ENCODE data around the gene CD84. TPM values are rescaled to one million over a fixed set of nuclear protein-coding genes. Genes with fewer than 3 reads are reported as not detected.

The CD84 gene
- total and polyA plus RNA-seq, 2 donors: 5.9 to 10.1 TPM

GRCh38 chr1:160615660-160616059 lies 36.4 kb upstream of the CD84 start:
- WGBS: over 99% methylated on average over 2 of the region's 2 CpGs
- Histone ChIP-seq H3K36me3 (ENCODE audit: control insufficient read depth in 2 of 2, insufficient read depth in 2 of 2, low read length in 1 of 2) (peaks cover 67 to 76% of the 10 kb centered on the region in 2 donors), H3K27ac (ENCODE audit: low read depth in 1 of 2, low read length in 1 of 2) (no peak overlapping the region), H3K27me3 (ENCODE audit: control insufficient read depth in 2 of 2, insufficient read depth in 1 of 2, low read length in 1 of 2) (no peaks in the 10 kb centered on the region), H3K4me3 (ENCODE audit: low read length in 2 of 2) (no peak overlapping the region), H3K9me3 (ENCODE audit: control insufficient read depth in 2 of 2, insufficient read depth in 1 of 2, low read length in 1 of 2) (peaks cover 0 to 1% of the 10 kb centered on the region in 2 donors), H3K4me1 (ENCODE audit: control insufficient read depth in 2 of 2, insufficient read depth in 2 of 2, low read length in 2 of 2) (peaks cover 27 to 36% of the 10 kb centered on the region in 2 donors)
- no peak for DNase-seq (ENCODE audit: low read depth in 6 of 9, low spot score in 9 of 9)

GRCh38 chr1:160614410-160614809 lies 35.1 kb upstream of the CD84 start:
- H3K27ac ChIP-seq (ENCODE audit: low read depth in 1 of 2, low read length in 1 of 2): peak overlapping the region in 1 of 2 donors; percentile 26
- peaks cover 68 to 79% of the 10 kb centered on the region in 2 donors for H3K36me3 ChIP-seq (ENCODE audit: control insufficient read depth in 2 of 2, insufficient read depth in 2 of 2, low read length in 1 of 2)
- H3K4me3 ChIP-seq (ENCODE audit: low read length in 2 of 2): no peak overlapping the region
- no peaks in the 10 kb centered on the region for H3K27me3 ChIP-seq (ENCODE audit: control insufficient read depth in 2 of 2, insufficient read depth in 1 of 2, low read length in 1 of 2)
- peaks cover 33 to 41% of the 10 kb centered on the region in 2 donors for H3K4me1 ChIP-seq (ENCODE audit: control insufficient read depth in 2 of 2, insufficient read depth in 2 of 2, low read length in 2 of 2)
- 74% methylated on average over 5 of the region's 5 CpGs for WGBS
- DNase-seq (ENCODE audit: low read depth in 6 of 9, low spot score in 9 of 9): no peak
- H3K9me3 ChIP-seq (ENCODE audit: control insufficient read depth in 2 of 2, insufficient read depth in 1 of 2, low read length in 1 of 2): peaks cover 0 to 1% of the 10 kb centered on the region in 2 donors

GRCh38 chr1:160612613-160613218 lies 33.4 kb upstream of the CD84 start:
- H3K9me3 ChIP-seq (ENCODE audit: control insufficient read depth in 2 of 2, insufficient read depth in 1 of 2, low read length in 1 of 2): no peaks in the 10 kb centered on the region
- peaks cover 36 to 52% of the 10 kb centered on the region in 2 donors for H3K4me1 ChIP-seq (ENCODE audit: control insufficient read depth in 2 of 2, insufficient read depth in 2 of 2, low read length in 2 of 2)
- over 99% methylated on average over 6 of the region's 6 CpGs for WGBS
- no peaks in the 10 kb centered on the region for H3K27me3 ChIP-seq (ENCODE audit: control insufficient read depth in 2 of 2, insufficient read depth in 1 of 2, low read length in 1 of 2)
- no peak for DNase-seq (ENCODE audit: low read depth in 6 of 9, low spot score in 9 of 9)
- H3K4me3 ChIP-seq (ENCODE audit: low read length in 2 of 2): no peak overlapping the region
- peak overlapping the region in 1 of 2 donors; percentile 14 for H3K27ac ChIP-seq (ENCODE audit: low read depth in 1 of 2, low read length in 1 of 2)
- peaks cover 69 to 77% of the 10 kb centered on the region in 2 donors for H3K36me3 ChIP-seq (ENCODE audit: control insufficient read depth in 2 of 2, insufficient read depth in 2 of 2, low read length in 1 of 2)

DNA sequence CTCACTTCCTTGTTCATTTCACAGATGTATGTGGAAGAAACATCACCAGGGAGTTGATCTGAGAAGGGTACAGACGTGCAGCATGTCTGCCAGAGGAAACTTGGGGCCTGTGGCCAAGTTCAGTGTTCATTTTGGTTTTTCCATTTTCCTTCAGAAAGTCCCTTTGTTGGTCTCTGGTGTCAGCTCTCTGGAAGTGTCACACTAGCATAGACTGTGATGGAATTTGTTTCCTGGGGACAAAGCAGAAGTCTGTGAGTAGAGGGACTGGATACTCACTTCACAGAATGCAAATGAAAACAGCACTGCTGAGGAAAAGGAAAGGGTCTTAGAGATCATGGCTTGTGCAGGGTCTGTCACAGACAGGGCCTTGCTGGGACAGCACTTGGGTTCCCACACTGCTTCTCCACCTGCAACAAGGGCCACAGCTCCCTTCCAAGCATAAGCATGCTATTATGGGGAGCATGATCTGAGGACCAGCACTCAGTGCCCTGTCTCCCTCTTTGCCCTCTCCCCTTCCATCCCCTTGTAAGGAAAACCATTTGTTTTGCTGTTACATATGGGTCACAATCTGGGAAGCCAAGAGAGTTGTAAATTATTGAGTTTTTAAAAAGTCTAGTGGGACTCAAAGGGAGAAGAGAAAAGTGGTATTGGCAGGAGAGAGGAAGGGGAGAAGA lies 31.4 kb upstream of the CD84 start:
- Histone ChIP-seq H3K4me3 (ENCODE audit: low read length in 2 of 2) (no peak overlapping the region), H3K4me1 (ENCODE audit: control insufficient read depth in 2 of 2, insufficient read depth in 2 of 2, low read length in 2 of 2) (peaks cover 35 to 68% of the 10 kb centered on the region in 2 donors), H3K27me3 (ENCODE audit: control insufficient read depth in 2 of 2, insufficient read depth in 1 of 2, low read length in 1 of 2) (no peaks in the 10 kb centered on the region), H3K9me3 (ENCODE audit: control insufficient read depth in 2 of 2, insufficient read depth in 1 of 2, low read length in 1 of 2) (no peaks in the 10 kb centered on the region), H3K27ac (ENCODE audit: low read depth in 1 of 2, low read length in 1 of 2) (peak overlapping the region; percentile 56 to 66), H3K36me3 (ENCODE audit: control insufficient read depth in 2 of 2, insufficient read depth in 2 of 2, low read length in 1 of 2) (peaks cover 59 to 63% of the 10 kb centered on the region in 2 donors)
- 34% methylated on average over 1 of the region's 1 CpG for WGBS
- DNase-seq (ENCODE audit: low read depth in 6 of 9, low spot score in 9 of 9): no peak

DNA sequence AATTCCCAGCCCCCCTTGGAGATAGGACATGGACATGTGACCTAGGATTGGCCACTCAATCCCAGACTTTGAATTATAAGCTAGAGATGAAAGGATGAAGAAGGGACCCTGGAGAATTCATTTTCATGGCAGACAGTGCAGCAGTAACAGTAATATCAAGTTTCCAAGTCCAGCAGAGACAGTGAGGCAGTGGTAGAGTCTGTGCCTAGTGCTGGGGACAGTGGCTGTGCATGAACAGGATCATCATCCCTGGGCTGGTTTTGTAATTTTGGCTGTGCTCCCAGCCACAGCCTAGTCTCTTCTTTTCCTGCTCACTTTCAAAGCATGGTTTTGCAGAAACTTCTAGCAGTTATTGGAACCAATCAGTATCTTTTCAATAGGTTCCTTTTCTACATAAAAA lies 29.6 kb upstream of the CD84 start:
- Histone ChIP-seq H3K4me1 (ENCODE audit: control insufficient read depth in 2 of 2, insufficient read depth in 2 of 2, low read length in 2 of 2) (peaks cover 30 to 63% of the 10 kb centered on the region in 2 donors), H3K27ac (ENCODE audit: low read depth in 1 of 2, low read length in 1 of 2) (peak overlapping the region; percentile 1 to 61)

DNA sequence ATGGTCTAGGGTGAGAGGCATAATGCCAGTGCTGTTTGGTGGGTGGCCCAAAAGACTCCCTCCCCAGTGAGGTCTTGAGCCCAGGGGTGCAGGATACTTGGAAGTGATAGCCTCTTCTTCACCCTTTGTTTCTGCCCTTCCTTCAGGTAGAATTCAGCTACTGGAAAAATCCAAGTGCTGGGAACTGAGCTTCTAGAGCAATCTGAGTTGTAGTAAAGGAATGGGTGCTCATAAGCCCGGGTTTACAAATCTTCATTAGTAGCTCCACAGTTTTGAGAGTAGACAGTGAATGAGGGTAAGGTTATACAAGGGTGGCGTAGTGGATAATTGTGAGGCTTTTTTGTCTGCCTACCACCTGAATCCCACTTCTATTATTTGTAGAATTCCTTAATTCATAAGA lies 29.2 kb upstream of the CD84 start:
- H3K4me1 ChIP-seq (ENCODE audit: control insufficient read depth in 2 of 2, insufficient read depth in 2 of 2, low read length in 2 of 2): peaks cover 29 to 63% of the 10 kb centered on the region in 2 donors
- H3K27ac ChIP-seq (ENCODE audit: low read depth in 1 of 2, low read length in 1 of 2): peak overlapping the region; percentile 53 to 61
- no peak overlapping the region for H3K4me3 ChIP-seq (ENCODE audit: low read length in 2 of 2)
- no peaks in the 10 kb centered on the region for H3K27me3 ChIP-seq (ENCODE audit: control insufficient read depth in 2 of 2, insufficient read depth in 1 of 2, low read length in 1 of 2)
- 49% methylated on average over 2 of the region's 2 CpGs for WGBS
- no peaks in the 10 kb centered on the region for H3K9me3 ChIP-seq (ENCODE audit: control insufficient read depth in 2 of 2, insufficient read depth in 1 of 2, low read length in 1 of 2)
- DNase-seq (ENCODE audit: low read depth in 6 of 9, low spot score in 9 of 9): no peak
- H3K36me3 ChIP-seq (ENCODE audit: control insufficient read depth in 2 of 2, insufficient read depth in 2 of 2, low read length in 1 of 2): peaks cover 53 to 54% of the 10 kb centered on the region in 2 donors

More for the DNA sequence above, 29.6 kb upstream of the CD84 start:
- no peaks in the 10 kb centered on the region for H3K9me3 ChIP-seq (ENCODE audit: control insufficient read depth in 2 of 2, insufficient read depth in 1 of 2, low read length in 1 of 2)
- no peaks in the 10 kb centered on the region for H3K27me3 ChIP-seq (ENCODE audit: control insufficient read depth in 2 of 2, insufficient read depth in 1 of 2, low read length in 1 of 2)
- no peak for DNase-seq (ENCODE audit: low read depth in 6 of 9, low spot score in 9 of 9)
- H3K36me3 ChIP-seq (ENCODE audit: control insufficient read depth in 2 of 2, insufficient read depth in 2 of 2, low read length in 1 of 2): peaks cover 57% of the 10 kb centered on the region in 2 donors
- no peak overlapping the region for H3K4me3 ChIP-seq (ENCODE audit: low read length in 2 of 2)

- Histone ChIP-seq H3K27ac (ENCODE audit: low read depth in 1 of 2, low read length in 1 of 2) (peak overlapping the region; percentile 53 to 61), H3K4me1 (ENCODE audit: control insufficient read depth in 2 of 2, insufficient read depth in 2 of 2, low read length in 2 of 2) (peaks cover 29 to 63% of the 10 kb centered on the region in 2 donors), H3K36me3 (ENCODE audit: control insufficient read depth in 2 of 2, insufficient read depth in 2 of 2, low read length in 1 of 2) (peaks cover 50 to 51% of the 10 kb centered on the region in 2 donors), H3K4me3 (ENCODE audit: low read length in 2 of 2) (no peak overlapping the region), H3K9me3 (ENCODE audit: control insufficient read depth in 2 of 2, insufficient read depth in 1 of 2, low read length in 1 of 2) (no peaks in the 10 kb centered on the region), H3K27me3 (ENCODE audit: control insufficient read depth in 2 of 2, insufficient read depth in 1 of 2, low read length in 1 of 2) (no peaks in the 10 kb centered on the region)
- DNase-seq (ENCODE audit: low read depth in 6 of 9, low spot score in 9 of 9): no peak
- 97% methylated on average over 6 of the region's 6 CpGs for WGBS
Measured at GRCh38 chr1:160608057-160608456, 28.8 kb upstream of the CD84 start.

DNA sequence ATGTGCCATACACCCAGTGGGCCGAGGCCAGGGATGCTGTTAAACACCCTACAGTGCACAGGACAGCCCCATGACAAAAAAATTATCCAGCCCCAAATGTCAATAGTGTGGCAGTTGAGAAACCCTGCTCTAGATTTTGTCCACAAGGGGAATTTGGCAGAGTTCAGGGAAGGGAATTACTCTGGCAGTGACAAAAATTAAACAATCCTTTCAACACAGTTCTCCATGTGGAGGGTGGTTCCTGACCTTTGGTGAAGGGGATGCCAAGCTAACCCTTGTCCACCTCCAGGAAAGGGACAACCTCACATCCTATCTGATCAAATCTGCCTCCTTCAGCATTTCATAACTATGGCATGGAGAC lies 28.4 kb upstream of the CD84 start:
- 97% methylated on average over 1 of the region's 1 CpG for WGBS
- Histone ChIP-seq H3K4me3 (ENCODE audit: low read length in 2 of 2) (no peak overlapping the region), H3K27ac (ENCODE audit: low read depth in 1 of 2, low read length in 1 of 2) (peak overlapping the region in 1 of 2 donors; percentile 56), H3K4me1 (ENCODE audit: control insufficient read depth in 2 of 2, insufficient read depth in 2 of 2, low read length in 2 of 2) (peaks cover 29 to 63% of the 10 kb centered on the region in 2 donors), H3K27me3 (ENCODE audit: control insufficient read depth in 2 of 2, insufficient read depth in 1 of 2, low read length in 1 of 2) (no peaks in the 10 kb centered on the region), H3K36me3 (ENCODE audit: control insufficient read depth in 2 of 2, insufficient read depth in 2 of 2, low read length in 1 of 2) (peaks cover 46 to 47% of the 10 kb centered on the region in 2 donors), H3K9me3 (ENCODE audit: control insufficient read depth in 2 of 2, insufficient read depth in 1 of 2, low read length in 1 of 2) (no peaks in the 10 kb centered on the region)
- DNase-seq (ENCODE audit: low read depth in 6 of 9, low spot score in 9 of 9): no peak

GRCh38 chr1:160607011-160607671 lies 27.8 kb upstream of the CD84 start:
- Histone ChIP-seq H3K9me3 (ENCODE audit: control insufficient read depth in 2 of 2, insufficient read depth in 1 of 2, low read length in 1 of 2) (no peaks in the 10 kb centered on the region), H3K36me3 (ENCODE audit: control insufficient read depth in 2 of 2, insufficient read depth in 2 of 2, low read length in 1 of 2) (peaks cover 41 to 42% of the 10 kb centered on the region in 2 donors), H3K4me1 (ENCODE audit: control insufficient read depth in 2 of 2, insufficient read depth in 2 of 2, low read length in 2 of 2) (peaks cover 27 to 58% of the 10 kb centered on the region in 2 donors), H3K27ac (ENCODE audit: low read depth in 1 of 2, low read length in 1 of 2) (peak overlapping the region; percentile 26 to 56), H3K4me3 (ENCODE audit: low read length in 2 of 2) (no peak overlapping the region), H3K27me3 (ENCODE audit: control insufficient read depth in 2 of 2, insufficient read depth in 1 of 2, low read length in 1 of 2) (no peaks in the 10 kb centered on the region)
- DNase-seq (ENCODE audit: low read depth in 6 of 9, low spot score in 9 of 9): peak; percentile 61 to 91 (median 78)
- 32% methylated on average over 3 of the region's 3 CpGs for WGBS
